K562 (cell line): ENCODE measurements around the gene SLC35G3. TPM values are rescaled to one million over a fixed set of nuclear protein-coding genes. Genes with fewer than 3 reads are reported as not detected.

ENCODE experiments used
- ATAC-seq: fragments of 200-7000 bp; cut with Tn5 transposase; 3 replicates; pipeline ENCODE4 v1.9.1; 2020; ENCODE audit warnings: moderate library complexity
- BruUV-seq: library from RNA; stranded (reverse); fragments of 400-500 nt; replicated peaks from 2 replicates; lab custom pipeline; 2021; lab: Mats Ljungman, UMichigan
- CTCF ChIA-PET: fragments of 300-600 bp; formaldehyde crosslinking; extraction: SDS; loops from one replicate; lab custom pipeline; 2021; ENCODE audit warnings: low intra/inter-chr PET ratio; lab: Yijun Ruan, JAX
- POLR2A ChIA-PET: fragments of 300-600, 350-650 bp; sonication (Branson Sonifier 250); formaldehyde crosslinking; extraction: SDS; loops from one replicate; lab custom pipeline; 2021; ENCODE audit warnings: antibody characterized with exemption, inconsistent platforms; lab: Yijun Ruan, JAX
- DNase-seq, 4 experiments: peaks; one replicate each; pipeline versions ENCODE4 v3.0.0 to v3.0.0-alpha.2; 2011 to 2018; ENCODE audit warnings: low spot score in 3 of 4, mixed read lengths in 3 of 4; ENCODE audit errors: extremely low read depth in 1 of 4
- FAIRE-seq: peaks from 2 replicates; lab custom pipeline; 2011; peaks lifted over from hg19 to GRCh38; lab: Jason Lieb, UNC
- H2AFZ ChIP-seq: 2 replicates; pipeline ENCODE4 v1.6.0; 2011; ENCODE audit warnings: low read depth, low read length, control low read depth, inconsistent platforms
- H3K27ac ChIP-seq: fragments of 200-600 bp; 3 replicates; pipeline ENCODE4 v1.8.0; 2011; ENCODE audit warnings: low read depth, mild to moderate bottlenecking, control low read depth, inconsistent platforms, low read length, moderate library complexity, mixed read lengths; ENCODE audit errors: extremely low read depth
- H3K27me3 ChIP-seq, 2 experiments: fragments of 300-600 bp in 1 of 2; 2 replicates in 1 of 2; 3 replicates in 1 of 2; pipeline versions ENCODE4 v1.6.0 to v1.8.0; 2011; ENCODE audit warnings: inconsistent platforms in 2 of 2, low read length in 2 of 2, mild to moderate bottlenecking in 1 of 2, mixed read lengths in 1 of 2, moderate library complexity in 1 of 2; ENCODE audit not compliant: control insufficient read depth in 2 of 2, insufficient read depth in 2 of 2
- H3K36me3 ChIP-seq: fragments of 300-600 bp; 3 replicates; pipeline ENCODE4 v1.8.0; 2011; ENCODE audit warnings: mild to moderate bottlenecking, low read length, inconsistent platforms; ENCODE audit not compliant: control insufficient read depth, insufficient read depth
- H3K4me1 ChIP-seq, 2 experiments: fragments of 200-600 bp in 1 of 2; replicated peaks in 1 of 2; 2 replicates in 1 of 2; 3 replicates in 1 of 2; pipeline versions ENCODE4 v1.5.1 to v1.8.0; 2011; ENCODE audit warnings: inconsistent platforms in 2 of 2, low read length in 2 of 2, mild to moderate bottlenecking in 1 of 2, mixed read lengths in 1 of 2, moderate library complexity in 1 of 2; ENCODE audit not compliant: control insufficient read depth in 2 of 2, insufficient read depth in 2 of 2
- H3K4me2 ChIP-seq: 2 replicates; pipeline ENCODE4 v1.6.1; 2011; ENCODE audit warnings: low read length, control low read depth, inconsistent platforms, mixed read lengths; ENCODE audit not compliant: insufficient read depth
- H3K4me3 ChIP-seq: fragments of 200-600 bp; sonication (generic), shearing (Covaris generic); 2 replicates; pipeline ENCODE4 v1.5.1; 2016; ENCODE audit warnings: control low read depth, inconsistent platforms
- H3K79me2 ChIP-seq: fragments of 200-600 bp; 3 replicates; pipeline ENCODE4 v1.8.0; 2011; ENCODE audit warnings: low read length, inconsistent platforms; ENCODE audit not compliant: control insufficient read depth, insufficient read depth
- H3K9ac ChIP-seq, 2 experiments: 2 replicates each; pipeline versions ENCODE4 v1.6.0 to v1.6.1; 2011; ENCODE audit warnings: low read depth in 2 of 2, low read length in 2 of 2, control low read depth in 1 of 2, inconsistent platforms in 1 of 2, mild to moderate bottlenecking in 1 of 2, mixed read lengths in 1 of 2; ENCODE audit not compliant: insufficient read depth in 1 of 2
- H3K9me1 ChIP-seq: one replicate; pipeline ENCODE4 v1.6.0; 2011; ENCODE audit warnings: inconsistent platforms, mild to moderate bottlenecking, low read length, moderate library complexity; ENCODE audit not compliant: control insufficient read depth, insufficient read depth
- H3K9me3 ChIP-seq: replicated peaks from 2 replicates; pipeline ENCODE4 v1.5.1; 2011; ENCODE audit warnings: low read depth, low read length, inconsistent platforms; ENCODE audit not compliant: control insufficient read depth, insufficient read depth
- H4K20me1 ChIP-seq: replicated peaks from 2 replicates; pipeline ENCODE4 v1.6.1; 2011; ENCODE audit warnings: low read length, inconsistent platforms, mixed read lengths; ENCODE audit not compliant: control insufficient read depth, insufficient read depth
- ATF1 ChIP-seq, 2 experiments: fragments of 450-650 bp in 1 of 2; IDR thresholded peaks; 2 replicates each; pipeline ENCODE4 v1.6.1; 2016; ENCODE audit warnings: missing compliant biosample characterization in 1 of 2, missing genetic modification characterization in 1 of 2
- CBX3 ChIP-seq, 2 experiments: IDR thresholded peaks; 1 replicate in 1 of 2; 2 replicates in 1 of 2; pipeline ENCODE4 v1.6.1; 2012; ENCODE audit warnings: inconsistent platforms in 2 of 2, low read length in 2 of 2, borderline replicate concordance in 1 of 2, control low read depth in 1 of 2
- CCNT2 ChIP-seq: IDR thresholded peaks from 2 replicates; pipeline ENCODE4 v1.6.1; 2011; ENCODE audit warnings: borderline replicate concordance, low read depth, mild to moderate bottlenecking, moderate library complexity, mixed read lengths, low read length; ENCODE audit not compliant: insufficient read length; ENCODE audit errors: extremely low read depth
- EZH2 ChIP-seq: IDR thresholded peaks from 2 replicates; pipeline ENCODE4 v1.6.1; 2012; ENCODE audit warnings: low read depth, mild to moderate bottlenecking, inconsistent platforms, low read length, borderline replicate concordance
- FOSL1 ChIP-seq: fragments of 200-800 bp; sonication (Bioruptor generic); conservative IDR thresholded peaks from 2 replicates; pipeline ENCODE4 v1.6.1; 2016; ENCODE audit warnings: missing genetic modification characterization, missing compliant biosample characterization
- FOXK2 ChIP-seq, 2 experiments: fragments of 450-650 bp; IDR thresholded peaks in 1 of 2; conservative IDR thresholded peaks in 1 of 2; 2 replicates each; pipeline ENCODE4 v1.6.1; 2016; ENCODE audit warnings: low read depth in 2 of 2, mild to moderate bottlenecking in 1 of 2
- HDAC2 ChIP-seq: fragments of 450-650 bp; IDR thresholded peaks from 2 replicates; pipeline ENCODE4 v1.6.1; 2016; ENCODE audit warnings: mild to moderate bottlenecking
- IRF1 ChIP-seq: sonication (generic); formaldehyde crosslinking; IDR thresholded peaks from 2 replicates; pipeline ENCODE4 v1.8.0; 2022; ENCODE audit warnings: missing genetic modification reagents, mild to moderate bottlenecking, borderline replicate concordance
- MYC ChIP-seq, 2 experiments: fragments of 250-450 bp in 1 of 2; sonication (Bioruptor Pico) in 1 of 2; IDR thresholded peaks; 2 replicates each; pipeline versions ENCODE4 v1.5.1 to v1.6.1; 2012 to 2021; ENCODE audit warnings: low read depth in 2 of 2, borderline replicate concordance in 1 of 2, improper control_type of control experiment in 1 of 2, low read length in 1 of 2, mild to moderate bottlenecking in 1 of 2, moderate library complexity in 1 of 2
- NCOA6 ChIP-seq: fragments of 450-650 bp; IDR thresholded peaks from 2 replicates; pipeline ENCODE4 v1.6.1; 2017; ENCODE audit warnings: mild to moderate bottlenecking
- PKNOX1 ChIP-seq: fragments of 450-650 bp; IDR thresholded peaks from 2 replicates; pipeline ENCODE4 v1.6.1; 2016
- SIX5 ChIP-seq, 2 experiments: IDR thresholded peaks; 2 replicates each; pipeline ENCODE4 v1.6.1; 2011; ENCODE audit warnings: low read length in 2 of 2, borderline replicate concordance in 1 of 2, low read depth in 1 of 2, mild to moderate bottlenecking in 1 of 2, moderate library complexity in 1 of 2; ENCODE audit not compliant: insufficient read depth in 1 of 2
- SMARCA4 ChIP-seq: fragments of 450-650 bp; IDR thresholded peaks from 2 replicates; pipeline ENCODE4 v1.6.1; 2016
- ZNF217 ChIP-seq: sonication (generic); formaldehyde crosslinking; IDR thresholded peaks from 2 replicates; pipeline ENCODE4 v1.8.0; 2022; ENCODE audit warnings: mild to moderate bottlenecking, missing genetic modification reagents
- ZNF274 ChIP-seq: IDR thresholded peaks from 2 replicates; pipeline ENCODE4 v1.6.1; 2011; ENCODE audit warnings: low read depth, mild to moderate bottlenecking, low read length, moderate library complexity, borderline replicate concordance
- WGBS: fragments of 100-300 bp; shearing (Covaris generic); methylation state at CpG from one replicate; pipeline ENCODE4 v1.1.6; 2016; ENCODE audit warnings: low coverage, mixed read lengths; ENCODE audit not compliant: insufficient coverage; ENCODE audit errors: missing lambda C conversion rate; 5-methylcytosine and 5-hydroxymethylcytosine counted together
- in situ Hi-C: fragments of 300-500 bp; cut with MboI; formaldehyde crosslinking; loops from 4 replicates; pipeline ENCODE4 v1.15.0; 2018; ENCODE audit warnings: inconsistent platforms, mixed read lengths
- intact Hi-C: fragments of 100-400 bp; cut with micrococcal nuclease; formaldehyde crosslinking; loops from 2 replicates; pipeline ENCODE4 v1.14.2; 2022
- polyA plus RNA-seq, 8 experiments: library from polyadenylated mRNA; depleted of rRNA in 4 of 8; stranded (reverse) in 5 of 8; unstranded in 3 of 8; fragments of >200 nt; fragmentation: Nextera tagmentation in 2 of 8; fragmentation: Illumina TruSeq in 1 of 8; extraction: Ambion mirVana in 2 of 8; extraction: Trizol in 1 of 8; gene quantifications; 2 replicates each; pipeline versions ENCODE4 v1.2.1 to v1.2.3, GENCODE V29; 2011 to 2014; ENCODE audit warnings: inconsistent platforms in 1 of 8, missing spikeins in 1 of 8
- total RNA-seq, 7 experiments: library from RNA; depleted of rRNA in 6 of 7; stranded (reverse); fragments of >200 nt in 6 of 7; fragmentation: Illumina TruSeq in 2 of 7; extraction: Trizol in 2 of 7; gene quantifications; 2 replicates each; pipeline versions ENCODE4 v1.2.1 to v1.2.3, GENCODE V29; 2011 to 2021; ENCODE audit warnings: low replicate concordance in 1 of 7

The SLC35G3 gene
- total and polyA plus RNA-seq, 9 of the 15 experiments (the other 6 are each of a cell fraction or from before 2014, with no cell fraction given), result not detected

- no peaks in the 10 kb centered on the region for H3K79me2 ChIP-seq
- no TSS peak for BruUV-seq
- WGBS, result 30% methylated on average over 19 of the region's 19 CpGs
- no peaks in the 10 kb centered on the region for H3K36me3 ChIP-seq
- H3K4me3 ChIP-seq, result no peak overlapping the region
- TF ChIP-seq PKNOX1, result no peak
- TF ChIP-seq ATF1 (CRISPR knock-in tag; IDR thresholded peaks at IDR 0.05), result no peak
- TF ChIP-seq ATF1 (tag; IDR thresholded peaks at IDR 0.05), result no peak
- no peak for TF ChIP-seq CCNT2
- H3K4me2 ChIP-seq, result no peak overlapping the region
- intact Hi-C loops (no loop called here), in situ Hi-C loops (no loop called here)
- FAIRE-seq, result no peak
- no peaks in the 10 kb centered on the region for H3K9me1 ChIP-seq
- POLR2A ChIA-PET, result no interaction called here
- no peak overlapping the region for H3K9ac ChIP-seq
- peaks cover 3 to 12% of the 10 kb centered on the region in 2 experiments; a peak in 4 of 5 replicates for H3K4me1 ChIP-seq
- no peak overlapping the region for H2AFZ ChIP-seq
- no peak for DNase-seq
- no peaks in the 10 kb centered on the region for H3K9me3 ChIP-seq
- H4K20me1 ChIP-seq, result no peaks in the 10 kb centered on the region
- H3K27ac ChIP-seq, result no peak overlapping the region
- no peak for ATAC-seq
- CTCF ChIA-PET, result no interaction called here
- H3K27me3 ChIP-seq, result peaks cover 4 to 23% of the 10 kb centered on the region in 2 experiments; a peak in 3 of 5 replicates
These were observed 47.3 kb upstream of the SLC35G3 start for GRCh38 chr17:35241520-35241919.

GRCh38 chr17:35240861-35241260, 46.7 kb upstream of the SLC35G3 start:
- FAIRE-seq (no peak), ATAC-seq (no peak), DNase-seq (no peak)
- intact Hi-C loops (no loop called here), in situ Hi-C loops (no loop called here)
- Histone ChIP-seq H3K4me2 (no peak overlapping the region), H3K79me2 (no peaks in the 10 kb centered on the region), H3K27me3 (peaks cover 4 to 23% of the 10 kb centered on the region in 2 experiments; a peak in 3 of 5 replicates), H3K4me1 (peaks cover 3 to 12% of the 10 kb centered on the region in 2 experiments; a peak in 4 of 5 replicates), H2AFZ (no peak overlapping the region), H3K9me1 (no peaks in the 10 kb centered on the region), H3K27ac (no peak overlapping the region), H3K36me3 (no peaks in the 10 kb centered on the region), H3K9me3 (no peaks in the 10 kb centered on the region), H3K4me3 (no peak overlapping the region), H3K9ac (no peak overlapping the region), H4K20me1 (no peaks in the 10 kb centered on the region)
- WGBS, result 5% methylated on average over 8 of the region's 8 CpGs
- POLR2A ChIA-PET, result no interaction called here
- CTCF ChIA-PET, result no interaction called here
- BruUV-seq, result no TSS peak
- TF ChIP-seq MYC (IDR thresholded peaks at IDR 0.05; ENCODE audit: low read depth, low read length) (no peak), MYC (CRISPR knock-in tag; IDR thresholded peaks at IDR 0.05; ENCODE audit: borderline replicate concordance, low read depth) (no peak), EZH2 (no peak), SIX5 (IDR thresholded peaks at IDR 0.05; ENCODE audit: borderline replicate concordance in 1 of 2, insufficient read depth in 1 of 2, low read depth in 1 of 2, low read length in 2 of 2) (no peak), FOSL1 (no peak), IRF1 (CRISPR knock-in tag) (no peak), ZNF274 (no peak), NCOA6 (no peak), FOXK2 (conservative IDR thresholded peaks at IDR 0.05 in 1 of 2, IDR thresholded peaks at IDR 0.05 in 1 of 2; ENCODE audit: low read depth in 2 of 2) (no peak), HDAC2 (no peak), SMARCA4 (no peak), CBX3 (IDR thresholded peaks at IDR 0.05; ENCODE audit: borderline replicate concordance in 1 of 2, low read length in 2 of 2) (no peak), ZNF217 (CRISPR knock-in tag) (no peak)
